Spleen (tissue), 7 donors: ENCODE results near the gene HIGD2B.

ENCODE experiments used
- CTCF ChIP-seq, 11 experiments: fragments of 200-600 bp in 7 of 11; fragments of 450-650 bp in 4 of 11; sonication (generic) in 4 of 11; IDR thresholded peaks in 8 of 11; conservative IDR thresholded peaks in 3 of 11; 1 replicate in 7 of 11; 2 replicates in 4 of 11; pipeline versions ENCODE4 v1.4.0 to v1.8.0; 2016 to 2021; ENCODE audit warnings: antibody characterized with exemption in 11 of 11, inconsistent platforms in 4 of 11, mild to moderate bottlenecking in 1 of 11
- POLR2A ChIP-seq, 3 donors: fragments of 450-650 bp; IDR thresholded peaks; one replicate each; pipeline ENCODE4 v1.5.1; 2017; ENCODE audit warnings: antibody characterized with exemption in 3 of 3, mild to moderate bottlenecking in 1 of 3
- donor health status: DM: no; HTN: no; CAD: no; lungs with moderate emphysema.
- donor health status: DM: no; HTN: no; CAD: no.
- donor health status: DM: no; HTN: no; CAD: no.

- TF ChIP-seq POLR2A (IDR thresholded peaks at IDR 0.05) (no peak), CTCF (IDR thresholded peaks at IDR 0.05 in 8 of 11, conservative IDR thresholded peaks at IDR 0.05 in 3 of 11) (no peak)
Observed at GRCh38 chr15:72725446-72725845, 39.5 kb upstream of the HIGD2B start.
